Aorta (tissue), 5 donors: ENCODE results near the gene COX20. TPM values are rescaled to one million over a fixed set of nuclear protein-coding genes. Genes with fewer than 3 reads are reported as not detected.

Experiments used
- ATAC-seq: fragments of 200-7000 bp; cut with Tn5 transposase; one replicate; pipeline ENCODE4 v1.9.1; 2022; ENCODE audit warnings: moderate library complexity; ENCODE audit not compliant: low FRiP score
- DNase-seq, 2 donors: peaks; one replicate each; pipeline ENCODE4 v3.0.0-alpha.2; 2020
- H3K27ac ChIP-seq, 2 donors: one replicate each; pipeline ENCODE4 v1.5.1; 2013; ENCODE audit warnings: low read length in 2 of 2, mild to moderate bottlenecking in 2 of 2, moderate library complexity in 2 of 2, control low read depth in 1 of 2, inconsistent platforms in 1 of 2, low read depth in 1 of 2
- H3K27me3 ChIP-seq, 2 donors: one replicate each; pipeline ENCODE4 v1.6.1; 2013; ENCODE audit warnings: control low read depth in 1 of 2, low read length in 1 of 2, mild to moderate bottlenecking in 1 of 2, moderate library complexity in 1 of 2; ENCODE audit not compliant: insufficient read depth in 2 of 2, control insufficient read depth in 1 of 2
- H3K36me3 ChIP-seq, 2 donors: one replicate each; pipeline ENCODE4 v1.6.1; 2013; ENCODE audit warnings: control low read depth in 1 of 2, low read length in 1 of 2, mild to moderate bottlenecking in 1 of 2; ENCODE audit not compliant: insufficient read depth in 2 of 2, control insufficient read depth in 1 of 2
- H3K4me1 ChIP-seq, 2 donors: one replicate each; pipeline ENCODE4 v1.6.1; 2013; ENCODE audit warnings: low read length in 2 of 2, control low read depth in 1 of 2, mild to moderate bottlenecking in 1 of 2, moderate library complexity in 1 of 2; ENCODE audit not compliant: insufficient read depth in 2 of 2, control insufficient read depth in 1 of 2
- H3K4me3 ChIP-seq, 2 donors: one replicate each; pipeline ENCODE4 v1.5.1; 2013; ENCODE audit warnings: low read length in 2 of 2, control low read depth in 1 of 2, mild to moderate bottlenecking in 1 of 2
- H3K9me3 ChIP-seq: one replicate; pipeline ENCODE4 v1.6.1; 2013; ENCODE audit warnings: mild to moderate bottlenecking, low read length; ENCODE audit not compliant: control insufficient read depth
- WGBS, 2 donors: extraction: QIAGEN DNeasy Blood & Tissue Kit; methylation state at CpG; one replicate each; pipeline ENCODE4 v1.1.7; 2013; 5-methylcytosine and 5-hydroxymethylcytosine counted together
- intact Hi-C, 2 donors: fragments of 100-400 bp; cut with DNase I; formaldehyde crosslinking; loops; one replicate each; pipeline versions ENCODE4 v1.14.2 to v1.15.0; 2022
- polyA plus RNA-seq, 2 donors: library from polyadenylated mRNA; stranded (reverse); fragments of 200-250 nt; gene quantifications; one replicate each; pipeline ENCODE4 v1.2.3, GENCODE V29; 2013
- total RNA-seq, 2 donors: library from RNA; stranded (reverse); fragmentation: NEBNext Ultra II Directional; extraction: Animal tissue kit (Norgen Biotek cat#: 25700); gene quantifications; one replicate each; pipeline ENCODE4 v1.2.1, GENCODE V29; 2021
- donor health status: healthy with polysubstance abuse.
- donor health status: Bipolar disorder and iron deficiency.
- donor health status: DM: no; HTN: no; CAD: no.
- donor health status: DM: no; HTN: no; CAD: no.
- donor health status: DM: yes; HTN: yes; CAD: no.

COX20 gene
- total and polyA plus RNA-seq, 4 donors: 22.8 to 110 (median 51.7) TPM

- peak; percentile 82 for ATAC-seq
- Histone ChIP-seq H3K9me3 (no peaks in the 10 kb centered on the region), H3K4me1 (peaks cover 0 to 4% of the 10 kb centered on the region in 2 donors), H3K27me3 (no peaks in the 10 kb centered on the region), H3K36me3 (no peaks in the 10 kb centered on the region), H3K4me3 (peak overlapping the region; percentile 66 to 92), H3K27ac (peak overlapping the region; percentile 97)
- DNase-seq: peak in 1 of 2 donors; percentile 92
- 0% methylated on average over 39 to 49 of the region's 49 CpGs for WGBS, 2 donors
- intact Hi-C loops: loop anchor here (2.0 to 10.0 kb wide), 5 partner anchors 28 to 182 kb away; partner anchors contain the start of gene DESI2 (in 2 of the 2)
Measured at GRCh38 chr1:244834543-244835275, 749 bp upstream of the COX20 start.

GRCh38 chr1:244836135-244836521, 670 bp downstream of the COX20 start:
- ATAC-seq (no peak), DNase-seq (no peak)
- Histone ChIP-seq H3K36me3 (no peaks in the 10 kb centered on the region), H3K27me3 (no peaks in the 10 kb centered on the region), H3K9me3 (no peaks in the 10 kb centered on the region), H3K27ac (peak overlapping the region; percentile 7 to 59), H3K4me3 (peak overlapping the region; percentile 92 to 98), H3K4me1 (peaks cover 3 to 6% of the 10 kb centered on the region in 2 donors)
- intact Hi-C loops: loop anchor here in 1 of 2 donors (10.0 kb wide), 2 partner anchors 129 to 181 kb away; partner anchors contain the start of gene DESI2
- 0 to 1% methylated on average over 7 of the region's 7 CpGs for WGBS, 2 donors

DNA sequence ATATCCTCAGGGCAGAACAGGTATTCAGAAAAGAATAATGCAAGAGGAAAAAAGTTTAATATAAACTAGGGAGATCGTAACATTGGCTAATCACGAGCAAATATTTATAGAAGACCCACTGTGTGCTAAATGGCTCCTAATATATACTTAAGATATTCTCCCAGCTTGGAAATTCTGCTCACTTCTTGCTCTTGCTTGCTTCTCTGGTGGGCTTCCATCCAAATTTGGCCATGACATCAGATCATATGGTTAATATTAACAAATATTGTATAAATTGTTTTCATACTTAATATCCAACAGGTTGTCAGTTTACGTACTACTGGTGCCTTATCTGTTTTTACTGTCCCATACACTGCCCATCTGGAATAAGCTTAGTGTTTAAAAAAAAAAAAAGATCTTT, 1.1 kb downstream of the COX20 start:
- peaks cover 3 to 6% of the 10 kb centered on the region in 2 donors for H3K4me1 ChIP-seq
- peak overlapping the region in 1 of 2 donors; percentile 7 for H3K27ac ChIP-seq
- no peak for ATAC-seq

GRCh38 chr1:244837597-244838258, 2.3 kb downstream of the COX20 start:
- intact Hi-C loops: loop anchor here in 1 of 2 donors (10.0 kb wide), 2 partner anchors 127 to 183 kb away; partner anchors contain the start of gene DESI2
- no peak overlapping the region for H3K4me3 ChIP-seq
- no peaks in the 10 kb centered on the region for H3K9me3 ChIP-seq
- peaks cover 3 to 6% of the 10 kb centered on the region in 2 donors for H3K4me1 ChIP-seq
- no peak for ATAC-seq
- H3K27ac ChIP-seq: no peak overlapping the region
- 69 to 72% methylated on average over 5 of the region's 5 CpGs for WGBS, 2 donors
- DNase-seq: no peak
- H3K36me3 ChIP-seq: no peaks in the 10 kb centered on the region
- H3K27me3 ChIP-seq: no peaks in the 10 kb centered on the region

More for the DNA sequence above, 1.1 kb downstream of the COX20 start:
- Histone ChIP-seq H3K27me3 (no peaks in the 10 kb centered on the region), H3K36me3 (no peaks in the 10 kb centered on the region), H3K9me3 (no peaks in the 10 kb centered on the region), H3K4me3 (peak overlapping the region; percentile 92 to 98)
- no peak for DNase-seq
- 12 to 13% methylated on average over 3 of the region's 3 CpGs for whole genome bisulfite sequencing, 2 donors
- intact Hi-C loops: loop anchor here in 1 of 2 donors (10.0 kb wide), 2 partner anchors 128 to 182 kb away; partner anchors contain the start of gene DESI2

- DNase-seq: no peak
- no peak overlapping the region for H3K27ac ChIP-seq
- no peak overlapping the region for H3K4me3 ChIP-seq
- H3K4me1 ChIP-seq: peaks cover 3 to 6% of the 10 kb centered on the region in 2 donors
- no peaks in the 10 kb centered on the region for H3K9me3 ChIP-seq
- WGBS, 2 donors: 31 to 39% methylated on average over 2 of the region's 2 CpGs
- H3K27me3 ChIP-seq: no peaks in the 10 kb centered on the region
- intact Hi-C loops: loop anchor here in 1 of 2 donors (10.0 kb wide), 2 partner anchors 125 to 185 kb away; partner anchors contain the start of gene DESI2
- no peak for ATAC-seq
- peaks cover 0 to 2% of the 10 kb centered on the region in 2 donors for H3K36me3 ChIP-seq
Measured at GRCh38 chr1:244839656-244840055, 4.2 kb downstream of the COX20 start.

DNA sequence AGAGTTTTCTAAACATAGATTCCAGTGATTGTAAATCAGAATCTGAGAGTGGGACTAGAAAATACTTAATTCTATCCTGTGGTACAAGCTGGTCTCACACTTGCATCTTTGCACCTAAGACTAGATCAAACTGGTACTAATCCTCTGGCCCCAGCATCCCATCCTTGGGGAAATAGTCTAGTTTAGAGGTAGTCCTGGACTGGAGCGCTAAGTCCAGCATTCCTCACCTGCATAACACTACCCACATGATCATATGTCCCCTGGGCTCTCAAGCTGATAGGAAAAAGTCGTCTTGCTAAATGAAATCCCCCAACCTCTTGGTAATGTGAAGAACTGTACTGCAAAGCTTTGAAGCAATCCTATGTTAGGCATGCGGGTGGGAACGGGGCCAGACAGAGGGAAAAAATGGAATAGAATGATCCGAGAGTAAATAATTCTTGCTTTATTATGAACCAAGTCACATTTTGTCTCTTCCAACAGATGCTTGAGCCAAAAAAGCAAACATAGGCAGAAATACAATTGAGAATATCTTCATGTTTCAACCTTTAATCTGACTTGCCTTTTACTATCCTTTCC, 4.8 kb downstream of the COX20 start:
- no peaks in the 10 kb centered on the region for H3K27me3 ChIP-seq
- intact Hi-C loops: no loop called here
- peaks cover 3 to 6% of the 10 kb centered on the region in 2 donors for H3K4me1 ChIP-seq
- H3K36me3 ChIP-seq: peaks cover 0 to 2% of the 10 kb centered on the region in 2 donors
- H3K9me3 ChIP-seq: no peaks in the 10 kb centered on the region
- H3K27ac ChIP-seq: peak overlapping the region in 1 of 2 donors; percentile 43
- ATAC-seq: no peak
- no peak for DNase-seq
- 30 to 37% methylated on average over 5 of the region's 5 CpGs for WGBS, 2 donors
- H3K4me3 ChIP-seq: no peak overlapping the region

- Histone ChIP-seq H3K4me1 (peaks cover 3% of the 10 kb centered on the region in 2 donors), H3K36me3 (peaks cover 0 to 2% of the 10 kb centered on the region in 2 donors), H3K27me3 (no peaks in the 10 kb centered on the region), H3K27ac (peak overlapping the region in 1 of 2 donors; percentile 7), H3K9me3 (no peaks in the 10 kb centered on the region), H3K4me3 (no peak overlapping the region)
- ATAC-seq (no peak), DNase-seq (no peak)
- WGBS, 2 donors: 72 to 74% methylated on average over 9 of the region's 9 CpGs
- intact Hi-C loops: no loop called here
Measured at GRCh38 chr1:244841273-244841927, 5.9 kb downstream of the COX20 start.
